ENCODE results near the gene POU2F2. TPM values are rescaled to one million over a fixed set of nuclear protein-coding genes. Genes with fewer than 3 reads are reported as not detected.

The POU2F2 gene
- total RNA-seq, 2 experiments from 2014 or later, result 33.5 to 59.5 TPM

DNA sequence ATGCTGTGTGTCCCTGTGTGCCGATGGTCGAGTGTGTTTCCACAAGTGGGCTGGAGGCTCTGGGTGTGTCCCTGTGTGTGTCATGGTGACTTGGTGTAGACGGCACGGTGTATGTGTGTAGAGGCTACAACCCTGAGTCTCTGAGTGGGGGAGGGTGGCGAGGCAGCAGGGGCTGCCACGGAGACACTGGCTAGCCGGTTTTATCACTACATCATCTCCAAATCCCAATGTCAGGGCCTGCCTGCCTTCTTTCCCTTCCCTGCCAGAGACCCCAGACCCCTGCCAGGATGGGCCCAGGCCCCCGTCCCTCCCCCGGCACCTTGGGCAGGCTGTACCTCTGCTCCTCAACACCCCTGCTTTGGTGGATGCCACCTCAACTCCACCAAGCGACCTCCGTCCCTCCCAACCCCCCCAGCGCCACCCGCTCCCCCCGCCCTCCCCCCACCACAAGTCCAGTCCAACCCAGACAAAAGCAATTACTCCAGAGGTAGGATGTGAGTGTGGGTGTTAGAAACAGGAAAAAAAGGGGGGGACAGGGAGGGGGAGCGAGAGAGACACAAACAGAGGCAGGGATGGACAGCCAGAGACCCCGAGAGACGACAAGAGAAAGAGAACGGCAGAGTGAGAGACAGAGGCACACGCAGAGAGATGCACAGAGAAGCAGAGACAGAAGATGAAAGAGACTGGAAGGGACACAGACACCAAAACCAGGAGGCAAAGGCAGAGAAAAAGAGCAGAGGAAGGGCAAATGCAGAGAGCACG lies 21.6 kb upstream of the POU2F2 start:
- intact Hi-C loops (cut with micrococcal nuclease; ENCODE audit: unreplicated experiment), result loop anchor here (2.0 kb wide), 1 partner anchor 21 kb away; the partner anchor contains the start of gene POU2F2
- DNase-seq (ENCODE audit: low spot score), result no peak
- Histone ChIP-seq H2AFZ (ENCODE audit: low read length) (no peak overlapping the region), H3K4me3 (ENCODE audit: low read depth, low read length, poor library complexity, severe bottlenecking) (no peak overlapping the region), H4K20me1 (ENCODE audit: insufficient read depth, low read length) (no peaks in the 10 kb centered on the region), H3K79me2 (ENCODE audit: insufficient read depth, low read depth, low read length) (no peaks in the 10 kb centered on the region), H3K4me2 (ENCODE audit: low read length) (peak overlapping the region; percentile 51), H3K4me1 (ENCODE audit: insufficient read depth, low read length, poor library complexity, severe bottlenecking) (peaks cover 16% of the 10 kb centered on the region), H3K36me3 (ENCODE audit: insufficient read depth, low read length) (no peaks in the 10 kb centered on the region), H3K27ac (ENCODE audit: low read depth, low read length, poor library complexity, severe bottlenecking) (no peak overlapping the region), H3K9me2 (ENCODE audit: insufficient read depth, low read length) (no peaks in the 10 kb centered on the region), H3K9me3 (ENCODE audit: low read length) (no peaks in the 10 kb centered on the region)
- TF ChIP-seq, protein P1, sequence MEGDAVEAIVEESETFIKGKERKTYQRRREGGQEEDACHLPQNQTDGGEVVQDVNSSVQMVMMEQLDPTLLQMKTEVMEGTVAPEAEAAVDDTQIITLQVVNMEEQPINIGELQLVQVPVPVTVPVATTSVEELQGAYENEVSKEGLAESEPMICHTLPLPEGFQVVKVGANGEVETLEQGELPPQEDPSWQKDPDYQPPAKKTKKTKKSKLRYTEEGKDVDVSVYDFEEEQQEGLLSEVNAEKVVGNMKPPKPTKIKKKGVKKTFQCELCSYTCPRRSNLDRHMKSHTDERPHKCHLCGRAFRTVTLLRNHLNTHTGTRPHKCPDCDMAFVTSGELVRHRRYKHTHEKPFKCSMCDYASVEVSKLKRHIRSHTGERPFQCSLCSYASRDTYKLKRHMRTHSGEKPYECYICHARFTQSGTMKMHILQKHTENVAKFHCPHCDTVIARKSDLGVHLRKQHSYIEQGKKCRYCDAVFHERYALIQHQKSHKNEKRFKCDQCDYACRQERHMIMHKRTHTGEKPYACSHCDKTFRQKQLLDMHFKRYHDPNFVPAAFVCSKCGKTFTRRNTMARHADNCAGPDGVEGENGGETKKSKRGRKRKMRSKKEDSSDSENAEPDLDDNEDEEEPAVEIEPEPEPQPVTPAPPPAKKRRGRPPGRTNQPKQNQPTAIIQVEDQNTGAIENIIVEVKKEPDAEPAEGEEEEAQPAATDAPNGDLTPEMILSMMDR (conservative IDR thresholded peaks at IDR 0.05; ENCODE audit: low read length), result no peak
- TF ChIP-seq EZH2phosphoT487 (IDR thresholded peaks at IDR 0.05; ENCODE audit: borderline replicate concordance, low read depth, low read length), result no peak
- ChIA-PET POLR2A (no interaction called here), CTCF (ENCODE audit: unreplicated experiment) (no interaction called here)
- BruUV-seq (replicated peaks), result no TSS peak

DNA sequence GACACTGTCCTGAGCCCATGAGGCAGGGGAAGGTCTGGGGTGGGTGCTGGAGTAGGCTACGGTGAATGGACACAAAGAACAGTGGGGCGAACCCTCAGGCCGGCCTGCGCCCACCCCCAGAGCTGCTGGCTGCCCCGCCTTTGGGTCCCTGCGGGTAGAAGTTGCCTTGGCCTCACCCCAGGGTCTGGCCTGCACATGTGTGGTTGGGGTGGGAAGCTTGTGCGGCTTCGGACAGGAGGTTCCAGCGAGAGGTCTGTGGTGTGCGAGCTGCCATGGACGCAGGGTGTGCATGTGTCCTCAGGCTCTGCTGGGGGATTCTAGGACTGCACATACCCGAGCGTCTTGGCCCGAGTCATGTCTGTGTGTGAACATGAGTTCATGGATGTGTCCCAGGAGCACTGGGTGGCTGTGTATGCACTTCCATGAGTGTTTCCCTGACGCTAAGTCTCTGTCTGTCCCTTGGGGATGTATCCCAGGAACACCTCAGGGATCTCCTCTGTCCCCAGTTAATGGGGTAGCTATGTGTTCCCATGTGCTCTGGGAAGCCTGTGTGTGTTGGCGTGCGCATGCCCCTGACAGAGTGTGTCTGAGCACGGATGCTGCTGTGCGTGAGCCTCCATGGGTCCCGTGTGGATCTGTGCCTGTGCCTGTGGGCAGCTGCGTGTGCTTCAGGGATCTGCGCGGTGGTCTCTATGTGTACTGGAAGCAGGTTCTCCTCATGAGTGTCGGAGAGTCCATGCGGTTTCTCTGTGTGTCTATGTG lies 20.8 kb upstream of the POU2F2 start:
- no peak overlapping the region for H3K4me3 ChIP-seq (ENCODE audit: low read depth, low read length, poor library complexity, severe bottlenecking)
- no peaks in the 10 kb centered on the region for H3K79me2 ChIP-seq (ENCODE audit: insufficient read depth, low read depth, low read length)
- no peak overlapping the region for H2AFZ ChIP-seq (ENCODE audit: low read length)
- TF ChIP-seq EZH2phosphoT487 (IDR thresholded peaks at IDR 0.05; ENCODE audit: borderline replicate concordance, low read depth, low read length), result no peak
- TF ChIP-seq, protein P1 (conservative IDR thresholded peaks at IDR 0.05; ENCODE audit: low read length), result no peak
- POLR2A ChIA-PET, result no interaction called here
- no TSS peak for BruUV-seq (replicated peaks)
- no peak for DNase-seq (ENCODE audit: low spot score)
- intact Hi-C loops (cut with micrococcal nuclease; ENCODE audit: unreplicated experiment), result no loop called here
- H3K27ac ChIP-seq (ENCODE audit: low read depth, low read length, poor library complexity, severe bottlenecking), result no peak overlapping the region
- no peaks in the 10 kb centered on the region for H3K36me3 ChIP-seq (ENCODE audit: insufficient read depth, low read length)
- H3K9me3 ChIP-seq (ENCODE audit: low read length), result no peaks in the 10 kb centered on the region
- no peaks in the 10 kb centered on the region for H4K20me1 ChIP-seq (ENCODE audit: insufficient read depth, low read length)
- H3K4me1 ChIP-seq (ENCODE audit: insufficient read depth, low read length, poor library complexity, severe bottlenecking), result peaks cover 16% of the 10 kb centered on the region
- CTCF ChIA-PET (ENCODE audit: unreplicated experiment), result no interaction called here
- H3K9me2 ChIP-seq (ENCODE audit: insufficient read depth, low read length), result no peaks in the 10 kb centered on the region
- H3K4me2 ChIP-seq (ENCODE audit: low read length), result no peak overlapping the region

Measured in OCI-LY7 (cell line).